NCI-H1105 (cell line): Measurements from ENCODE around the gene AKT1.
A peak's percentile ranks its signal among the peaks of the same experiment; 100 is the strongest.

Experiments
- DNase-seq: peaks from one replicate; lab custom pipeline; 2025; lab: John Stamatoyannopoulos, UW

AKT1 gene

GRCh38 chr14:104799244-104800014 is 3.9 kb upstream of the AKT1 start:
- DNase-seq: no peak

DNA sequence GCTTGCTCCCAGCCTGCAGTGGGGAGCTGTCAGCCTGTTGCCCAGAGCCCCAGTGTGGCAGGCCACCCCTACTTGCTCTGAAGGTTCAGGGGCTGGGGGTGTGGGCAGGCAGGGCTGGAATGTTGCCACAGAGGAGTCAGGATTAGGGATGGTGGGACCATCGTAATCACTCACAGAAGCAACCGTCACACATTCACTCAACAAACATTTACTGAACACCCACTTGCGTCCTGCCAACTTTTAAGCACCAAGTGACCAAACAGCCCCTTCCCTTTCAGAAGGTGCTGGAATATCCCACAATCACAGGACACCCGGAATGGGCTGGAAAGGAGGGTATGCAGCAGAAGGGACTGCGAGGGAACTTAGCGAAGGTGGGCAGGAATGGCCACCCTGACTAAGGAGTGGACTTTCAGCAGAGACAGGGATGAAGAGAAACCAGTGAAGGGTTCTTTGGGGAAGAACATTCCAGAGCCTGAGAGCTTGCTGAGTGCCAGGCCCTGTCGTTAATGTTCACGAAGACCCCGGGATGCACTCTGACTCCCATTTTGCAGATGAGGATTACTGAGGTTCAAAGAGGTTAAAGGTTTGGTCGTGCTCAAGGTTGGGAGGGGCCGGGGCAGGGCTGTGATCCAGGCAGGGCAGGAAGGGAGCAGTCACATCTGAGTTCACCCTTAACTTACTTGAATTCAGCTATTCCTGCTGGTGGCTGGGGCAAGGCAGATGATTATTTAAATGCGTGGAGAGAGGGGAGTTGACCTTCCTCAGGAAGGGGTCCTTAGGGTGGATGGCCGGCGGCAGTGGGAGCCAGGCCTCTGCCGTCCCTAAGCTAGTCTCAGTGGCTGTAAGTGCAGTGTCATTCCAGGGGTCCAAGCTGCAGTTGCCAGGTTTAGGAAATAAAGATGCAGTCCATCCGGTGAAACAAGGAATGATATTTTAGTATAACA is 3.0 kb upstream of the AKT1 start:
- no peak for DNase-seq

- no peak for DNase-seq
Measured at GRCh38 chr14:104797115-104798044, 1.8 kb upstream of the AKT1 start.

- no peak for DNase-seq
Measured at GRCh38 chr14:104796687-104797081, 1.1 kb upstream of the AKT1 start.

GRCh38 chr14:104795781-104796686 is 486 bp upstream of the AKT1 start:
- DNase-seq: peak; percentile 12

DNA sequence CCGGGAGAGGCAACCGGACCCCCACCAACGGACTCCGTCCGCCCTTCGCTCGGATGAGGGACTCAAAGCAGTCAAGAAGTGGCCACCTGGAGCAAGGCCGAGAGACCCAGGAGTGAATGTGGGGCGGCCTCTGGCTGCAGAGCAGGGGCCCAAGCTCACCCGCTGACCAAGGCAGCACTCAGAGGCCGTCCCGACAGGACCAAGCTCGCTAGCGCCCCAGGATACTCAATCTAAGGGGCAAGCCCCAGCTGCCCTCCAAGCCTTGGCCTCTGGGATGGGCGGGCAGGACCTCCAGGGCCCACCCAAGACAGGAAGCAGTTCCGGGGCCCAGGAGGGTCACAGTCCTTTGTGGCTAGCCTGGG is 936 bp downstream of the AKT1 start:
- DNase-seq: no peak

GRCh38 chr14:104794099-104794498 is 1.4 kb downstream of the AKT1 start:
- no peak for DNase-seq

- DNase-seq: no peak
Measured at GRCh38 chr14:104793703-104793959, 1.9 kb downstream of the AKT1 start.

DNA sequence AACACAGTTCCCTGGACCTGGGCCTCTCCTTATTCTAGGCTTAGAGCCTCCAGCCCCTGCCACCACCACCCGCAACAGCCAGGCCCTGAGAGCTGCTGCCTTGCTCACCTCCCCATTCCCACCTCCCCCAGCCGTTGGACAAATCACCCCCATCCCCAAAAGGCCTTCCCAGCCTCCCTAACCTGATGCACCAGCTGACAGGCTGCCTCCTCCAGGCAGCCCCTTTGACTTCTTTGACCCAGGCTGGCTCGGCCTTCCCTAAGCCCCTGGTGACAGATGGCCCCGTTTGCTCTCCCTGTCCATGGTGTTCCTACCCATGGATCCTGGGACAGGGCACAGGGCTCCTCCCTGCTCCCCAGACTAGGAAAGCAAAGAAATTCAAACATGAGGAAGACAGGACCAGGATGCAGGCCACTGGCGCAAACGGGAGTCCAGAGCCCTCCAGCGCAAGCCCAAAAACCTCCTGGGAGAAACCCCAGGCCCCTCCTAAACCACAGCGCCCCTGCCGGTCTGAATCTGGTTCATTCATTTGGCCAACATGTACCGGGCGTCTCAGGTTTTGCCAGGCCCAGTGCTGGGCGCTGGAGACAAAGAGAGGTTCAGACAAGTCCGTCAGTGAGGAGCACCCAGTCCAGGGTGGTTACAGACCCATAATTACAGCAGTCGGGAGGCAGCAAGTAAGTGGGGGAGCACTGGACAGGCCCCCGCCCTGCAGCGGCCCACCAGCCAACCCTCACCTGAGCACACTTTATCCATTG is 2.4 kb downstream of the AKT1 start:
- DNase-seq: no peak

- DNase-seq: no peak
Measured at GRCh38 chr14:104792101-104792884, 3.3 kb downstream of the AKT1 start.

DNA sequence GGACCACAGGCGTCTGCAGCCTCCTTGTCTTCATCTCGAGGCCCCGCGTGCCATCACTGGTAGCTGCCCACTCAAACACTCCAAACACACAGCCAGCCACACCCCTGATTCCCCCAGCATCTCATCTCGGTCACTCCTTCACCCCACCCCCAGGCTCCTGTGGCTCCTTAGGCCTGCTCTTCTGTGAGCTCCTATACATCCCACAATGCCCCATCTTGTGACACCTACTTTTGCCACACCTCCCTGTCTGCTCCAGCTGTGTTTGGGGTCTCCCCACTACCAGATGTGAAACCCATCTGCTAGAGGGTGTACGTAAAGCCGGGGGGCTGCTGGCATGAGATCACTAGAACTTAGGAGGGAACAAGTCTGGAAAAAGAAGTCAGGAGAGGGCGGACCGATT is 4.1 kb downstream of the AKT1 start:
- no peak for DNase-seq

- DNase-seq: no peak
Measured at GRCh38 chr14:104789752-104790743, 5.5 kb downstream of the AKT1 start.

DNA sequence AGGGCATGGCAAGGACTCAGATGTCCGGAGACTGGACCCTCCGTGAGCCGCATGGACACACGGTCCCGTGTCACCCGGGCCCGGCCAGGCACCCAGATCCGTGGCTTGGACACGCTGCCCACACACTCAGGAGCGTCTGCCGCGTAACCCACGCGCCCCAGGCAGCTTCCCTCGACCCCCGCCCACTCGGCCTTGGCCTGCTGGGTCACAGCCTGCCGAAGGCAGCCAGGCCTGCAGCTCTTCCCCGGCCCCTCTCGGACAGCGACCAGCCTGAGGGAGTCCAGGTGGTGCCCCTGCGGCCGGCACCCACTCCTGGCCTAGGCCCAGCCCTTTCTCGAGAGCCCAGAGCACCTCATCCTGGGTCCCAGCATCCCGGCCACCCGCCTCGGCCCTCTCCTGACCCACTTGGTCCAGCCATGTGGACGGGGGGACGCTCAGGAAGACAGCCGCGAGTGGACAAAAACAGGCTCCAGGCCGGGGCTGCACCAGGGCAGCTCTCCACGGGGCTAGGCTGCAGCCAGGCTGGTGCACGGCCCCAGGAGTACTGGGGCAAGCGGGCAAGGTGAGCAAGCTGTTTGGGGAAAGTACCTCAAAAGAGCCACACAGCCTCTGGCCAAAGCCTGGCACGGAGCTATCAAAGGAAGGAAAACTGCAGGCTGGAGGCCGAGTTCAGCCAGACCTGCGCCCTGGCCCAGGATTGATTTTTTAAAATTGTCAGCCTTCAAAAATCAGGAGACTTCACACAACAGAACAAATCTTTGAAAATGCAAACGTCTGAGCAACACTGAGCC is 6.5 kb downstream of the AKT1 start:
- no peak for DNase-seq

GRCh38 chr14:104788161-104788818 is 7.3 kb downstream of the AKT1 start:
- peak; percentile 24 for DNase-seq

GRCh38 chr14:104787736-104788135 is 7.8 kb downstream of the AKT1 start:
- DNase-seq: no peak

DNA sequence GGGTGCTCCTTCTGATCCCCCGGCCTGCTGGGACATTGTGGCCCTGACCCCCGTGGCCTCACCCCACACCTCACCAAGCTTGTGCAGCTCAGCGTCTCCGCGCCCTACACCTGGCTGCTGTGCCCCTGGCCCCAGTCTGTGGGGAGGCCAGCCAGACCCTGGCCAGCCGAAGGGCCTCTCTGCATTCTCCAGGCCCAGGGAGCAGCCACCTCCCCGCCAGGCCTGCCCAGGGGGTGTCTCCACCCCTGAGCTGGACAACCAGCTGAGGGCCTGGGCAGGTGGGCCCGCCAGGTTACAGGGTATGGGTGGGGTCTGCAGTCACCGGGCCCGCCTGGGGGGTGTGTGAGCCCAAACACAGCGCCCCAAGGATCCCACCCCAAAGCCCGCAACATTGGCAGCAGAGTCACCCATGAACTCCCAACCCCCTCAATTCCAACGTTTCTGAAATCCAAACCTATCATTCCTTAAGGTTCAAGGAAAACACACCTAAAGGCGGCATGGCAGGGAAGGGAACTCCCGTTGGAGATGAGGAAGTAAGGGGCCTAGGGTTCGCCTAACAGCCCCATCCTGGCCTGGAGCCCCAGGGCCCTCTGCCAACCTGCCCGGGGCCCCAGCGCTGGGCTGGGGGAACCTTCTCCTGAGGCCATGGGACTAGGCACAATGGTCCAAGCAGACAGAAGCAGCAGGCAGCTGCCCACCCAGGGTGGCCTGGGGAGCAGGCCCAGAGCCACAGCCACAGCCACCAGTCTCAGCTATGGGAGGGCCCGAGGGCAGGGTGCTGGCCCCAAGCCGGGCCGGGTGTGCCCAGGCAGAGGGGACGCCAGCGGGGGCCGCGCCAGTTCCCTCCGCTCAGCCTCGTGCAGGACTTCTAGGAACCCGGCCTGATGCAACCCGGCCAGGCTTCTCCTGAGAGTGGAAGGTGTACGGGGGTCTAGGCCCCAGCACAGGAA is 8.5 kb downstream of the AKT1 start:
- DNase-seq: no peak
